Adrenal gland (tissue), 12 donors: ENCODE data around the gene MACROH2A1. TPM values are rescaled to one million over a fixed set of nuclear protein-coding genes. Genes with fewer than 3 reads are reported as not detected.

Experiments used
- DNase-seq, 7 donors: peaks; one replicate each; pipeline ENCODE4 v3.0.0-alpha.2; 2019 to 2020
- H3K27ac ChIP-seq, 5 donors: fragments of 200-600 bp; sonication (generic) in 4 of 5; 1 replicate in 3 of 5; 2 replicates in 2 of 5; pipeline versions ENCODE4 v1.5.1 to v1.8.0; 2016 to 2020; ENCODE audit warnings: mild to moderate bottlenecking in 1 of 5
- H3K27me3 ChIP-seq: fragments of 200-600 bp; 2 replicates; pipeline ENCODE4 v1.8.0; 2021
- H3K36me3 ChIP-seq, 2 donors: fragments of 200-600 bp; replicated peaks in 1 of 2; 1 replicate in 1 of 2; 2 replicates in 1 of 2; pipeline versions ENCODE4 v1.5.1 to v1.8.0; 2018 to 2022
- H3K4me1 ChIP-seq, 2 donors: fragments of 200-600 bp; replicated peaks in 1 of 2; 1 replicate in 1 of 2; 2 replicates in 1 of 2; pipeline versions ENCODE4 v1.5.1 to v1.8.0; 2018 to 2021
- H3K4me3 ChIP-seq, 4 donors: fragments of 200-600 bp; sonication (generic) in 3 of 4; one replicate each; pipeline ENCODE4 v1.5.1; 2016 to 2018
- H3K9me3 ChIP-seq, 3 donors: fragments of 200-600 bp; sonication (generic) in 1 of 3; replicated peaks in 1 of 3; 1 replicate in 2 of 3; 2 replicates in 1 of 3; pipeline versions ENCODE4 v1.5.1 to v1.8.0; 2016 to 2021
- CTCF ChIP-seq, 6 experiments: fragments of 450-650 bp in 4 of 6; fragments of 200-600 bp in 2 of 6; sonication (generic) in 1 of 6; IDR thresholded peaks; 1 replicate in 5 of 6; 2 replicates in 1 of 6; pipeline versions ENCODE4 v1.5.1 to v1.8.0; 2016 to 2021; ENCODE audit warnings: antibody characterized with exemption in 6 of 6, mild to moderate bottlenecking in 2 of 6, moderate library complexity in 1 of 6
- POLR2A ChIP-seq, 2 donors: fragments of 450-650 bp; IDR thresholded peaks; one replicate each; pipeline ENCODE4 v1.6.1; 2017; ENCODE audit warnings: antibody characterized with exemption in 2 of 2, mild to moderate bottlenecking in 2 of 2, moderate library complexity in 1 of 2
- WGBS, 4 donors: extraction: QIAGEN DNeasy Blood & Tissue Kit in 2 of 4; methylation state at CpG; one replicate each; pipeline versions ENCODE4 v1.1.5 to v1.1.7; 2013 to 2017; 5-methylcytosine and 5-hydroxymethylcytosine counted together
- intact Hi-C, 2 donors: fragments of 100-400 bp; cut with DNase I; formaldehyde crosslinking; loops; one replicate each; pipeline versions ENCODE4 v1.14.1 to v1.15.0; 2022 to 2023
- polyA plus RNA-seq, 3 donors: library from polyadenylated mRNA; stranded (reverse); fragments of 200-250 nt in 2 of 3; fragments of 350-450 nt in 1 of 3; fragmentation: Illumina TruSeq in 1 of 3; extraction: RNeasy Lipid Tissue Mini Kit (QIAGEN cat#74804) in 1 of 3; gene quantifications; one replicate each; pipeline ENCODE4 v1.2.3, GENCODE V29; 2013 to 2014
- total RNA-seq, 9 donors: library from RNA; depleted of rRNA in 4 of 9; stranded (reverse); fragments of >200 nt in 4 of 9; fragments of 120-200 nt in 1 of 9; fragmentation: NEBNext Ultra II Directional in 1 of 9; extraction: Animal tissue kit (Norgen Biotek cat#: 25700) in 1 of 9; gene quantifications; one replicate each; pipeline versions ENCODE4 v1.1.0 to v1.2.4, GENCODE V29; 2013 to 2023
- donor health status: healthy with polysubstance abuse.
- donor health status: Bipolar disorder and iron deficiency.
- donor health status: DM: yes; HTN: yes; CAD: no.
- donor health status: DM: no; HTN: no; CAD: no.
- donor health status: DM: no; HTN: no; CAD: no.
- donor health status: DM: yes; HTN: yes; CAD: no.

The MACROH2A1 gene
- total and polyA plus RNA-seq, 12 donors: 77.2 to 241 (median 144) TPM

GRCh38 chr5:135372654-135373381, 26.2 kb downstream of the MACROH2A1 start:
- Histone ChIP-seq H3K4me1 (no peaks in the 10 kb centered on the region), H3K9me3 (no peaks in the 10 kb centered on the region), H3K4me3 (no peak overlapping the region), H3K27me3 (no peaks in the 10 kb centered on the region), H3K27ac (no peak overlapping the region), H3K36me3 (peaks cover 0 to 34% of the 10 kb centered on the region in 2 donors)
- no peak for TF ChIP-seq CTCF (IDR thresholded peaks at IDR 0.05)
- TF ChIP-seq POLR2A (IDR thresholded peaks at IDR 0.05): no peak
- no peak for DNase-seq
- intact Hi-C loops: no loop called here
- WGBS, 4 donors: 63 to 75% (median 74%) methylated on average over 8 to 10 of the region's 10 CpGs

GRCh38 chr5:135371622-135372232, 27.3 kb downstream of the MACROH2A1 start:
- TF ChIP-seq CTCF (IDR thresholded peaks at IDR 0.05) (no peak), POLR2A (IDR thresholded peaks at IDR 0.05) (no peak)
- Histone ChIP-seq H3K27ac (no peak overlapping the region), H3K4me3 (no peak overlapping the region), H3K27me3 (no peaks in the 10 kb centered on the region), H3K36me3 (peaks cover 0 to 43% of the 10 kb centered on the region in 2 donors), H3K4me1 (no peaks in the 10 kb centered on the region), H3K9me3 (no peaks in the 10 kb centered on the region)
- no peak for DNase-seq
- WGBS, 4 donors: 83 to 89% (median 85%) methylated on average over 4 of the region's 4 CpGs
- intact Hi-C loops: no loop called here

GRCh38 chr5:135369952-135370351, 29.1 kb downstream of the MACROH2A1 start:
- Histone ChIP-seq H3K27me3 (no peaks in the 10 kb centered on the region), H3K4me1 (no peaks in the 10 kb centered on the region), H3K36me3 (peaks cover 0 to 43% of the 10 kb centered on the region in 2 donors), H3K9me3 (no peaks in the 10 kb centered on the region), H3K4me3 (no peak overlapping the region), H3K27ac (no peak overlapping the region)
- 95 to 100% (median 98%) methylated on average over 6 of the region's 6 CpGs for WGBS, 4 donors
- intact Hi-C loops: no loop called here
- DNase-seq: no peak
- TF ChIP-seq POLR2A (IDR thresholded peaks at IDR 0.05) (no peak), CTCF (IDR thresholded peaks at IDR 0.05) (no peak)

- no peaks in the 10 kb centered on the region for H3K9me3 ChIP-seq
- H3K27me3 ChIP-seq: no peaks in the 10 kb centered on the region
- no peaks in the 10 kb centered on the region for H3K4me1 ChIP-seq
- intact Hi-C loops: no loop called here
- no peak for TF ChIP-seq CTCF (IDR thresholded peaks at IDR 0.05)
- no peak for TF ChIP-seq POLR2A (IDR thresholded peaks at IDR 0.05)
- 85 to 91% (median 86%) methylated on average over 4 of the region's 4 CpGs for WGBS, 4 donors
- no peak overlapping the region for H3K4me3 ChIP-seq
- peaks cover 0 to 43% of the 10 kb centered on the region in 2 donors for H3K36me3 ChIP-seq
- peak in 1 of 7 donors; percentile 35 for DNase-seq
- no peak overlapping the region for H3K27ac ChIP-seq
These were observed 31.5 kb downstream of the MACROH2A1 start for GRCh38 chr5:135367554-135367953.
